GM12878 (cell line): ENCODE measurements around the gene EEFSEC. TPM values are rescaled to one million over a fixed set of nuclear protein-coding genes. Genes with fewer than 3 reads are reported as not detected.

Source experiments
- ATAC-seq: fragments of 200-7000 bp; cut with Tn5 transposase; 3 replicates; pipeline ENCODE4 v1.9.1; 2020; ENCODE audit warnings: mild to moderate bottlenecking, moderate library complexity
- BruUV-seq: library from RNA; stranded (reverse); fragments of 400-500 nt; replicated peaks from 2 replicates; lab custom pipeline; 2021; lab: Mats Ljungman, UMichigan
- CTCF ChIA-PET: fragments of 300-600 bp; sonication (Branson Sonifier 250); formaldehyde crosslinking; extraction: SDS; loops from one replicate; lab custom pipeline; 2021; ENCODE audit warnings: inconsistent platforms; lab: Yijun Ruan, JAX
- POLR2A ChIA-PET: fragments of 350-600 bp; formaldehyde crosslinking; extraction: SDS; loops from one replicate; lab custom pipeline; 2021; ENCODE audit warnings: inconsistent platforms; lab: Charles Lee
- RAD21 ChIA-PET: fragments of 300-600 bp; sonication (Branson Sonifier 250); formaldehyde crosslinking; loops from one replicate; lab custom pipeline; 2023; ENCODE audit warnings: antibody characterized with exemption; ENCODE audit not compliant: unreplicated experiment; lab: Charles Lee
- SMC1A ChIA-PET: fragments of 300-600 bp; sonication (Branson Sonifier 250); formaldehyde crosslinking; loops from one replicate; lab custom pipeline; 2023; ENCODE audit not compliant: unreplicated experiment, uncharacterized antibody; lab: Charles Lee
- DNase-seq: peaks from one replicate; pipeline ENCODE4 v3.0.0-alpha.2; 2011; ENCODE audit warnings: low read depth, low spot score
- FAIRE-seq: peaks from 3 replicates; lab custom pipeline; 2011; peaks lifted over from hg19 to GRCh38; lab: Jason Lieb, UNC
- H2AFZ ChIP-seq: 2 replicates; pipeline ENCODE4 v1.6.0; 2011; ENCODE audit warnings: low read depth, low read length, control low read depth; ENCODE audit not compliant: control insufficient read depth
- H3K27ac ChIP-seq: 2 replicates; pipeline ENCODE4 v1.5.1; 2011; ENCODE audit warnings: control low read depth; ENCODE audit not compliant: control insufficient read depth, insufficient read depth
- H3K27me3 ChIP-seq, 2 experiments: replicated peaks in 1 of 2; 2 replicates each; pipeline versions ENCODE4 v1.6.0 to v1.6.1; 2011; ENCODE audit warnings: low read length in 1 of 2; ENCODE audit not compliant: control insufficient read depth in 2 of 2, insufficient read depth in 2 of 2
- H3K36me3 ChIP-seq, 2 experiments: 2 replicates each; pipeline ENCODE4 v1.5.1; 2011; ENCODE audit warnings: low read length in 1 of 2; ENCODE audit not compliant: control insufficient read depth in 2 of 2, insufficient read depth in 2 of 2
- H3K4me1 ChIP-seq: 2 replicates; pipeline ENCODE4 v1.6.1; 2011; ENCODE audit warnings: mild to moderate bottlenecking, low read length, moderate library complexity, mixed read lengths; ENCODE audit not compliant: control insufficient read depth, insufficient read depth
- H3K4me2 ChIP-seq: 2 replicates; pipeline ENCODE4 v1.6.0; 2011; ENCODE audit warnings: control low read depth; ENCODE audit not compliant: control insufficient read depth, insufficient read depth
- H3K4me3 ChIP-seq: fragments of 200-600 bp; sonication (generic); 2 replicates; pipeline ENCODE4 v1.5.1; 2016
- H3K79me2 ChIP-seq: 2 replicates; pipeline ENCODE4 v1.6.0; 2011; ENCODE audit warnings: low read length; ENCODE audit not compliant: control insufficient read depth, insufficient read depth
- H3K9ac ChIP-seq: 2 replicates; pipeline ENCODE4 v1.8.0; 2011; ENCODE audit warnings: low read length, control low read depth, mixed read lengths; ENCODE audit not compliant: control insufficient read depth, insufficient read depth
- H3K9me3 ChIP-seq: replicated peaks from 3 replicates; pipeline ENCODE4 v1.5.1; 2011; ENCODE audit warnings: mild to moderate bottlenecking, low read length; ENCODE audit not compliant: control insufficient read depth, insufficient read depth
- H4K20me1 ChIP-seq: 2 replicates; pipeline ENCODE4 v1.6.0; 2011; ENCODE audit not compliant: control insufficient read depth, insufficient read depth
- CEBPB ChIP-seq, 2 experiments: fragments of 150-350 bp in 1 of 2; IDR thresholded peaks; 2 replicates each; pipeline ENCODE4 v1.6.1; 2012 to 2014; ENCODE audit warnings: low read depth in 2 of 2, low read length in 2 of 2, borderline replicate concordance in 1 of 2, inconsistent platforms in 1 of 2
- GATAD2B ChIP-seq: fragments of 450-650 bp; conservative IDR thresholded peaks from 2 replicates; pipeline ENCODE4 v1.6.1; 2017; ENCODE audit warnings: low read depth, mild to moderate bottlenecking, moderate library complexity
- HCFC1 ChIP-seq: fragments of 150-350 bp; IDR thresholded peaks from 2 replicates; pipeline ENCODE4 v1.6.1; 2014; ENCODE audit warnings: low read length
- KDM1A ChIP-seq: fragments of 200-600 bp; sonication (generic); IDR thresholded peaks from 2 replicates; pipeline ENCODE4 v1.6.1; 2016; ENCODE audit warnings: borderline replicate concordance
- NFIC ChIP-seq: IDR thresholded peaks from 2 replicates; pipeline ENCODE4 v1.6.1; 2012; ENCODE audit warnings: low read depth, mild to moderate bottlenecking, inconsistent platforms, low read length, moderate library complexity
- PAX8 ChIP-seq: fragments of 450-650 bp; IDR thresholded peaks from 2 replicates; pipeline ENCODE4 v1.6.1; 2017; ENCODE audit warnings: mild to moderate bottlenecking, moderate library complexity
- PKNOX1 ChIP-seq: fragments of 450-650 bp; IDR thresholded peaks from 2 replicates; pipeline ENCODE4 v1.6.1; 2016; ENCODE audit warnings: mild to moderate bottlenecking
- PML ChIP-seq: IDR thresholded peaks from 2 replicates; pipeline ENCODE4 v1.6.1; 2012; ENCODE audit warnings: low read length, inconsistent platforms
- SMAD1 ChIP-seq: fragments of 450-650 bp; IDR thresholded peaks from 2 replicates; pipeline ENCODE4 v1.6.1; 2018; ENCODE audit warnings: mild to moderate bottlenecking, low read depth; ENCODE audit not compliant: partially characterized antibody
- TCF3 ChIP-seq: IDR thresholded peaks from 2 replicates; pipeline ENCODE4 v1.6.1; 2012; ENCODE audit warnings: low read depth, mild to moderate bottlenecking, low read length, borderline replicate concordance; ENCODE audit not compliant: insufficient read depth
- WGBS: methylation state at CpG from one replicate; pipeline ENCODE4 v1.1.6; 2016; ENCODE audit warnings: low lambda C conversion rate; ENCODE audit not compliant: insufficient replicate concordance, insufficient coverage; ENCODE audit errors: missing lambda C conversion rate; 5-methylcytosine and 5-hydroxymethylcytosine counted together
- in situ Hi-C: fragments of 300-500 bp; cut with MboI; formaldehyde crosslinking; loops from 9 replicates; pipeline ENCODE4 v1.14.3; 2018; ENCODE audit warnings: mixed read lengths
- intact Hi-C: fragments of 100-400 bp; cut with micrococcal nuclease; formaldehyde crosslinking; loops from one replicate; pipeline ENCODE4 v1.14.2; 2022; ENCODE audit not compliant: unreplicated experiment
- polyA plus RNA-seq, 11 experiments: library from polyadenylated mRNA; depleted of rRNA in 4 of 11; unstranded in 6 of 11; stranded (reverse) in 5 of 11; fragments of >200 nt; fragmentation: Nextera tagmentation in 4 of 11; fragmentation: Illumina TruSeq in 1 of 11; extraction: Ambion mirVana in 4 of 11; extraction: Trizol in 1 of 11; gene quantifications; 1 replicate in 1 of 11; 2 replicates in 10 of 11; pipeline versions ENCODE4 v1.2.1 to v1.2.3, GENCODE V29; 2011 to 2016; ENCODE audit warnings: inconsistent platforms in 2 of 11, missing spikeins in 2 of 11, low read depth in 1 of 11
- total RNA-seq, 4 experiments: library from RNA; depleted of rRNA in 3 of 4; stranded (reverse); fragments of >200 nt in 3 of 4; fragmentation: Illumina TruSeq in 1 of 4; extraction: Trizol in 1 of 4; gene quantifications; 2 replicates each; pipeline versions ENCODE4 v1.2.1 to v1.2.3, GENCODE V29; 2013 to 2021
- TF ChIP-seq, protein P1 (sequence below): fragments of 150-350 bp; IDR thresholded peaks from 2 replicates; pipeline ENCODE4 v1.6.1; 2014; ENCODE audit warnings: mild to moderate bottlenecking, low read depth, low read length
- TF ChIP-seq, protein P2 (sequence below): IDR thresholded peaks from 2 replicates; pipeline ENCODE4 v1.6.1; 2012; ENCODE audit warnings: mild to moderate bottlenecking, low read depth, low read length
- TF ChIP-seq, protein P3 (sequence below), 3 experiments: IDR thresholded peaks in 2 of 3; conservative IDR thresholded peaks in 1 of 3; 2 replicates each; pipeline ENCODE4 v1.5.1; 2011; ENCODE audit warnings: low read depth in 3 of 3, low read length in 3 of 3, mild to moderate bottlenecking in 3 of 3, control low read depth in 2 of 3, moderate library complexity in 2 of 3, inconsistent platforms in 1 of 3, mixed read lengths in 1 of 3; ENCODE audit not compliant: control insufficient read depth in 2 of 3, insufficient read depth in 1 of 3; ENCODE audit errors: extremely low read depth in 1 of 3
- TF ChIP-seq, protein P4 (sequence below): fragments of 450-650 bp; IDR thresholded peaks from 2 replicates; pipeline ENCODE4 v1.6.1; 2018; ENCODE audit warnings: mild to moderate bottlenecking, low read depth, moderate library complexity; ENCODE audit not compliant: partially characterized antibody

EEFSEC gene
- total and polyA plus RNA-seq, 10 of the 15 experiments (the other 5 are each of a cell fraction or from before 2014, with no cell fraction given) = 0.29 to 29.1 (median 16.1) TPM

DNA sequence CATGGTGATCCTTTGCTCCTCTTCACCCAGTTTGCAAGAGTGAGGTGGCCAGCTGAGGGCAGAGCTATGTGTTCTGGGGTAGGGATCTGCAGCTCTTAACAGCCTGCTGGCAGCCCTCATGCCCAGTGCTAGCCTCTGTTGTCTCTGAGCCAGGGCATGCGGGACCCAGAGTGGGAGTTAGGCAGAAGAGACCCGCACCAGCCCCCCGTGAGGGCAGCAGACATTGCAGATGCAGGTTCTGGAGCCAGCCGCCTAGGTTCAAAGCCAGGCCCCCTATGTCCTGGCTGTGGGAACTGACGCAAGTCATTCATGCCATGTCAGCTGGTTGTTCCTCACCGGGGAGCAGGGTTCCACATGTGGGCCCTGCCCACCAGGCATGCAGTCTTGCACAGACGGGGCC lies 238.7 kb downstream of the EEFSEC start:
- H3K9ac ChIP-seq = no peak overlapping the region
- ChIA-PET RAD21 (no interaction called here), POLR2A (no interaction called here), SMC1A (no interaction called here), CTCF (no interaction called here)
- H3K27ac ChIP-seq = no peak overlapping the region
- no peak overlapping the region for H3K4me2 ChIP-seq
- no peak overlapping the region for H2AFZ ChIP-seq
- H3K4me3 ChIP-seq = no peak overlapping the region
- no peak for FAIRE-seq
- WGBS = 86% methylated on average over 7 of the region's 7 CpGs
- no peaks in the 10 kb centered on the region for H3K4me1 ChIP-seq
- no peaks in the 10 kb centered on the region for H3K36me3 ChIP-seq
- no TSS peak for BruUV-seq
- in situ Hi-C loops (no loop called here), intact Hi-C loops (no loop called here)
- no peaks in the 10 kb centered on the region for H3K27me3 ChIP-seq
- no peak for ATAC-seq
- H4K20me1 ChIP-seq = 0 out of 2 replicates have a peak, but pooled peaks cover 2% of the 10 kb centered on the region
- H3K79me2 ChIP-seq = no peaks in the 10 kb centered on the region
- DNase-seq = no peak
- no peaks in the 10 kb centered on the region for H3K9me3 ChIP-seq
- TF ChIP-seq, protein P1, sequence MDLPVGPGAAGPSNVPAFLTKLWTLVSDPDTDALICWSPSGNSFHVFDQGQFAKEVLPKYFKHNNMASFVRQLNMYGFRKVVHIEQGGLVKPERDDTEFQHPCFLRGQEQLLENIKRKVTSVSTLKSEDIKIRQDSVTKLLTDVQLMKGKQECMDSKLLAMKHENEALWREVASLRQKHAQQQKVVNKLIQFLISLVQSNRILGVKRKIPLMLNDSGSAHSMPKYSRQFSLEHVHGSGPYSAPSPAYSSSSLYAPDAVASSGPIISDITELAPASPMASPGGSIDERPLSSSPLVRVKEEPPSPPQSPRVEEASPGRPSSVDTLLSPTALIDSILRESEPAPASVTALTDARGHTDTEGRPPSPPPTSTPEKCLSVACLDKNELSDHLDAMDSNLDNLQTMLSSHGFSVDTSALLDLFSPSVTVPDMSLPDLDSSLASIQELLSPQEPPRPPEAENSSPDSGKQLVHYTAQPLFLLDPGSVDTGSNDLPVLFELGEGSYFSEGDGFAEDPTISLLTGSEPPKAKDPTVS = no peak
- TF ChIP-seq, protein P2, sequence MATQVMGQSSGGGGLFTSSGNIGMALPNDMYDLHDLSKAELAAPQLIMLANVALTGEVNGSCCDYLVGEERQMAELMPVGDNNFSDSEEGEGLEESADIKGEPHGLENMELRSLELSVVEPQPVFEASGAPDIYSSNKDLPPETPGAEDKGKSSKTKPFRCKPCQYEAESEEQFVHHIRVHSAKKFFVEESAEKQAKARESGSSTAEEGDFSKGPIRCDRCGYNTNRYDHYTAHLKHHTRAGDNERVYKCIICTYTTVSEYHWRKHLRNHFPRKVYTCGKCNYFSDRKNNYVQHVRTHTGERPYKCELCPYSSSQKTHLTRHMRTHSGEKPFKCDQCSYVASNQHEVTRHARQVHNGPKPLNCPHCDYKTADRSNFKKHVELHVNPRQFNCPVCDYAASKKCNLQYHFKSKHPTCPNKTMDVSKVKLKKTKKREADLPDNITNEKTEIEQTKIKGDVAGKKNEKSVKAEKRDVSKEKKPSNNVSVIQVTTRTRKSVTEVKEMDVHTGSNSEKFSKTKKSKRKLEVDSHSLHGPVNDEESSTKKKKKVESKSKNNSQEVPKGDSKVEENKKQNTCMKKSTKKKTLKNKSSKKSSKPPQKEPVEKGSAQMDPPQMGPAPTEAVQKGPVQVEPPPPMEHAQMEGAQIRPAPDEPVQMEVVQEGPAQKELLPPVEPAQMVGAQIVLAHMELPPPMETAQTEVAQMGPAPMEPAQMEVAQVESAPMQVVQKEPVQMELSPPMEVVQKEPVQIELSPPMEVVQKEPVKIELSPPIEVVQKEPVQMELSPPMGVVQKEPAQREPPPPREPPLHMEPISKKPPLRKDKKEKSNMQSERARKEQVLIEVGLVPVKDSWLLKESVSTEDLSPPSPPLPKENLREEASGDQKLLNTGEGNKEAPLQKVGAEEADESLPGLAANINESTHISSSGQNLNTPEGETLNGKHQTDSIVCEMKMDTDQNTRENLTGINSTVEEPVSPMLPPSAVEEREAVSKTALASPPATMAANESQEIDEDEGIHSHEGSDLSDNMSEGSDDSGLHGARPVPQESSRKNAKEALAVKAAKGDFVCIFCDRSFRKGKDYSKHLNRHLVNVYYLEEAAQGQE = no peak
- TF ChIP-seq SMAD1 = no peak
- TF ChIP-seq, protein P3, sequence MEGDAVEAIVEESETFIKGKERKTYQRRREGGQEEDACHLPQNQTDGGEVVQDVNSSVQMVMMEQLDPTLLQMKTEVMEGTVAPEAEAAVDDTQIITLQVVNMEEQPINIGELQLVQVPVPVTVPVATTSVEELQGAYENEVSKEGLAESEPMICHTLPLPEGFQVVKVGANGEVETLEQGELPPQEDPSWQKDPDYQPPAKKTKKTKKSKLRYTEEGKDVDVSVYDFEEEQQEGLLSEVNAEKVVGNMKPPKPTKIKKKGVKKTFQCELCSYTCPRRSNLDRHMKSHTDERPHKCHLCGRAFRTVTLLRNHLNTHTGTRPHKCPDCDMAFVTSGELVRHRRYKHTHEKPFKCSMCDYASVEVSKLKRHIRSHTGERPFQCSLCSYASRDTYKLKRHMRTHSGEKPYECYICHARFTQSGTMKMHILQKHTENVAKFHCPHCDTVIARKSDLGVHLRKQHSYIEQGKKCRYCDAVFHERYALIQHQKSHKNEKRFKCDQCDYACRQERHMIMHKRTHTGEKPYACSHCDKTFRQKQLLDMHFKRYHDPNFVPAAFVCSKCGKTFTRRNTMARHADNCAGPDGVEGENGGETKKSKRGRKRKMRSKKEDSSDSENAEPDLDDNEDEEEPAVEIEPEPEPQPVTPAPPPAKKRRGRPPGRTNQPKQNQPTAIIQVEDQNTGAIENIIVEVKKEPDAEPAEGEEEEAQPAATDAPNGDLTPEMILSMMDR (IDR thresholded peaks at IDR 0.05 in 2 of 3, conservative IDR thresholded peaks at IDR 0.05 in 1 of 3; ENCODE audit: control insufficient read depth in 2 of 3, extremely low read depth in 1 of 3, insufficient read depth in 1 of 3, low read depth in 3 of 3, low read length in 3 of 3) = no peak
- TF ChIP-seq TCF3 = no peak
- TF ChIP-seq GATAD2B = no peak
- TF ChIP-seq PML = no peak
- TF ChIP-seq KDM1A = no peak
- no peak for TF ChIP-seq HCFC1
- no peak for TF ChIP-seq PKNOX1
- no peak for TF ChIP-seq PAX8
- no peak for TF ChIP-seq NFIC
- no peak for TF ChIP-seq CEBPB (IDR thresholded peaks at IDR 0.05; ENCODE audit: borderline replicate concordance in 1 of 2, low read depth in 2 of 2, low read length in 2 of 2)
- TF ChIP-seq, protein P4, sequence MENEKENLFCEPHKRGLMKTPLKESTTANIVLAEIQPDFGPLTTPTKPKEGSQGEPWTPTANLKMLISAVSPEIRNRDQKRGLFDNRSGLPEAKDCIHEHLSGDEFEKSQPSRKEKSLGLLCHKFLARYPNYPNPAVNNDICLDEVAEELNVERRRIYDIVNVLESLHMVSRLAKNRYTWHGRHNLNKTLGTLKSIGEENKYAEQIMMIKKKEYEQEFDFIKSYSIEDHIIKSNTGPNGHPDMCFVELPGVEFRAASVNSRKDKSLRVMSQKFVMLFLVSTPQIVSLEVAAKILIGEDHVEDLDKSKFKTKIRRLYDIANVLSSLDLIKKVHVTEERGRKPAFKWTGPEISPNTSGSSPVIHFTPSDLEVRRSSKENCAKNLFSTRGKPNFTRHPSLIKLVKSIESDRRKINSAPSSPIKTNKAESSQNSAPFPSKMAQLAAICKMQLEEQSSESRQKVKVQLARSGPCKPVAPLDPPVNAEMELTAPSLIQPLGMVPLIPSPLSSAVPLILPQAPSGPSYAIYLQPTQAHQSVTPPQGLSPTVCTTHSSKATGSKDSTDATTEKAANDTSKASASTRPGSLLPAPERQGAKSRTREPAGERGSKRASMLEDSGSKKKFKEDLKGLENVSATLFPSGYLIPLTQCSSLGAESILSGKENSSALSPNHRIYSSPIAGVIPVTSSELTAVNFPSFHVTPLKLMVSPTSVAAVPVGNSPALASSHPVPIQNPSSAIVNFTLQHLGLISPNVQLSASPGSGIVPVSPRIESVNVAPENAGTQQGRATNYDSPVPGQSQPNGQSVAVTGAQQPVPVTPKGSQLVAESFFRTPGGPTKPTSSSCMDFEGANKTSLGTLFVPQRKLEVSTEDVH = no peak
